Fibroblast of mammary gland (primary cell): Measurements from ENCODE around the gene SORCS1.

Source experiments
- DNase-seq: peaks from one replicate; pipeline ENCODE4 v3.0.0-alpha.2; 2010; ENCODE audit warnings: low read depth
- H3K4me3 ChIP-seq: 2 replicates; pipeline ENCODE4 v1.5.1; 2011; ENCODE audit warnings: low read depth, mild to moderate bottlenecking, low read length, moderate library complexity; ENCODE audit not compliant: control insufficient read depth
- CTCF ChIP-seq: conservative IDR thresholded peaks from 2 replicates; pipeline ENCODE4 v1.5.1; 2011; ENCODE audit warnings: low read depth, low read length, inconsistent platforms; ENCODE audit not compliant: control insufficient read depth, insufficient read depth

SORCS1 gene

GRCh38 chr10:107004362-107004761, 160.1 kb downstream of the SORCS1 start:
- DNase-seq: no peak
- TF ChIP-seq CTCF: no peak
- no peak overlapping the region for H3K4me3 ChIP-seq

- H3K4me3 ChIP-seq: no peak overlapping the region
- no peak for TF ChIP-seq CTCF
- no peak for DNase-seq
These were observed 162.4 kb downstream of the SORCS1 start for GRCh38 chr10:107002068-107002467.

GRCh38 chr10:106999118-106999707, 165.3 kb downstream of the SORCS1 start:
- TF ChIP-seq CTCF: no peak
- H3K4me3 ChIP-seq: no peak overlapping the region
- no peak for DNase-seq

- TF ChIP-seq CTCF: no peak
- DNase-seq: no peak
- no peak overlapping the region for H3K4me3 ChIP-seq
These were observed 166.8 kb downstream of the SORCS1 start for GRCh38 chr10:106997721-106998120.

GRCh38 chr10:106996510-106996909, 168.0 kb downstream of the SORCS1 start:
- no peak for DNase-seq
- no peak overlapping the region for H3K4me3 ChIP-seq
- no peak for TF ChIP-seq CTCF

GRCh38 chr10:106992055-106992454, 172.5 kb downstream of the SORCS1 start:
- no peak for TF ChIP-seq CTCF
- H3K4me3 ChIP-seq: no peak overlapping the region
- DNase-seq: no peak

GRCh38 chr10:106991091-106991490, 173.4 kb downstream of the SORCS1 start:
- DNase-seq: no peak
- no peak overlapping the region for H3K4me3 ChIP-seq
- no peak for TF ChIP-seq CTCF
